Activated effector memory CD4-positive, alpha-beta T cell treated with Interleukin-2 at 50 U/mL for 16 hours (primary cell): ENCODE measurements around the gene CCDC50.
A peak's percentile ranks its signal among the peaks of the same experiment; 100 is the strongest.

Source experiments
- DNase-seq: peaks from one replicate; pipeline ENCODE4 v3.0.0-alpha.2; 2020

CCDC50 gene, protein sequence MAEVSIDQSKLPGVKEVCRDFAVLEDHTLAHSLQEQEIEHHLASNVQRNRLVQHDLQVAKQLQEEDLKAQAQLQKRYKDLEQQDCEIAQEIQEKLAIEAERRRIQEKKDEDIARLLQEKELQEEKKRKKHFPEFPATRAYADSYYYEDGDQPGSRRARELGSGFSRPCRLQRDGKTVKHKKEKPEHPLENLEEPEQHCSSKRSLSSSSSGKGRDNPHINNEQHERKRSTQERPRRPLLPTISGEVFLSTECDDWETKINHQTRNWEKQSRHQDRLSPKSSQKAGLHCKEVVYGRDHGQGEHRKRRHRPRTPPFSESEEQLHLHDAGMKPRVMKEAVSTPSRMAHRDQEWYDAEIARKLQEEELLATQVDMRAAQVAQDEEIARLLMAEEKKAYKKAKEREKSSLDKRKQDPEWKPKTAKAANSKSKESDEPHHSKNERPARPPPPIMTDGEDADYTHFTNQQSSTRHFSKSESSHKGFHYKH

DNA sequence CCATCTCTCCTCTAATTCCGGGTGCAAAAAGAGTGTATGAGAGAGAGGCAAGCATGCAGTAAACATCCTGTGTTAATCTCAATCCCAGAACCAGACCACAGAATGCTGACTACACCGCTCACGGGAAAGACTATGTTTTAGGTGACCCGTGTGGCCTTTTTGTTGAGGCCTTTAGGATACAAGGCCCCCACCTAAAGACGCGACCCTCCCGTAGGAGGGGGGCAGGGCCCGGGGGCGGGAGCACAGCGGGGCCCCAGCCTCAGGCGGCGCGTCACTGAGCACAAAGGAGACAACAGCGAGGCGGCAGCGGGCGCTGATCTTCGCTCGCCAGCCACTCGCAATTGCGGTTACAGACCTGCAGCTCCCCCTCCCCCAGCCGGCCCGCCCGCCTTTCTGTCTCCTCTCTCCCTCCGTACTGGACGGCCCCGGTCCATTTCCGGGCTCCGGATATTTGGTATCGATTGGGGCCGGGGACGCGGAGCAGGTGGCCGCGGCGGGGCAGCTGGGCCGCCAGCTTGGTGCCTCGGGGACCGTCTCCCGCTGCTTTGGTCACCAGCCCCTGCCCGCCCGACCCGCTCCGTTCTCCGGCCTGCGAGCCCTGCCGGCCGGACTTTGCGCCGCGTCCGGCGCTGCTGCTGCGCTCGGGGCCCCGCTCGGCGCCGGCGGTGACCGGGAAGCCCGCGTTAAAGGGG, at the start of gene CCDC50:
Gene CCDC50, plus strand, starts transcription at position 433 of the 692 bp plus-strand sequence. CDS start 281 bp downstream, outside the sequence.
- peak; percentile 22 for DNase-seq

DNA sequence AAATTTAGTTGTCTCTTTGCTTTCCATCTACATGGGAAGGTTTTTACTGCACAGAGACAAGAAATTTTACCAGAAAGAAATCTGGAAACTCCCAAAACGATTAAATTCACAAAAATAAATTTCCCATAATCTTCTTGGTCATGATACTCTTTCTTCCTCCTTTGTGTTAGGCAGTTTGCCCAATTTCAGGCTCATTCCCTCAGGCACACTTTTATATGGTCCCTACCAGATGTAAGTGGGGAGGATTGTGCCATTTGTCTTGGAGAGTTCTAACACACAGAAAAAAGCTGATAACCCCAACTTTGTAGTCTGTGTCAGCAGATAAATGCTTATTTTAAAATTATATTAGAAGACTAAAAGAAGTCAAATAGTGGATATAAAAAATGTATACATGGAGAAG, 49.1 kb upstream of the CCDC50 start:
- DNase-seq: no peak

DNA sequence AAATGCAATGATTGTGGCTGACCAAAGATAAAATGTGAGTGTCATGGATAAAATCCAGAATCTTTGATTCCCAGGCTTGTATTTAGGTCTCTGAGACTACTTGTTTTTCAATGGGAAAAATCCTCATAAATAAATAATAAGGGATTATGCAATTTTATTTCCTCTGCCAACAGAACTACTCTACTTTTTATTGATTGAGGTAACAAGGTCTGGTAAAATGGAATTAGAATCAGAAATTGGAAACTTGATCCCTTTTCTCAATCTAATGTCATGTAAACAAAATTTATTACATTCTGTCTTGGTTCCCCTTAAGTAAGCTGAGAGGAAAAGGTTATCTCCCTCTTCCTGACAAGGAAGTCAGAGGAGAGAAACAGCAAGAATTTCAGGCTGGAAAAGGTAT, 48.3 kb upstream of the CCDC50 start:
- DNase-seq: no peak

DNA sequence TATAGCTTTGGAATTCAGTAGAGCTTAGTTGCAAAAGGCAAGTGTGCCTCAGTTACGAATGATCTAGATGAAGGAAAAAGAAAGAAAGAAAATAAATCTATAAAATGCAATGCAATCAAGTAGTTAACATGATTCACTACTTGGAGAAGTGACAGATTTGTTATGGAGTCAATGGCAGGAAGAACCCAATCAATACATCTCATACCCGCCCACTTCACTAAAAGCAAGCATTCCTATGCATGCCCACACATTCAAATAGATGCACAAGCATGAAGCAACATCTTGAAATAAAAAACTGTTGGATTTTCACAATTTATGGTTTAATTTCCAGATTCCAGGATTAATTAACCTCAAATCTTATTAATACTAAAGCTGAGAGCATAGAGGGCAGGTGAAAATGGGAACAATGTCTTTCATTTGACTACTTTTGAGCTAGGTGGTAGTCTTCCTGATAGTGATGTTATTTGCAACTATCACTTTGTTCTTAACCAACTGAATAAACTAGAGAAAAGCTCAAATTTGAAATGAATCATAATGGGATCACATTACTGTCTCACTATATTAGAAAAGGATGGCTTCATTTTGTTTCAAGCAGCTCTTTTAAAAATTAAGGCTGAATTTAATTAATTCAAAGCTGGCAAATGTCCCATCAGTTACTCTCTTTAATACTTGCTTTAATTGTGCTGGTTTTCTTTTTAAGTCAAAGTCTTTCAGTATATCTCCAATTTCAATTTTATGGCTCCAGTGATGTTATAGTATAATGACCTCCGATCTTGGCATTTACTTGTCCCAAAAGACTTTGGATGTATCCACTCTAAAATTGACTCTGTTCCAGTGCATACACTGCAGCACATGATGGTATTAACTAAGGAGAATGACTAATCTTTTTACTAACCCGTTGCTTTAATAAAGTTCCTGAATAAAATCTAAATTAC, 46.7 kb upstream of the CCDC50 start:
- DNase-seq: no peak

DNA sequence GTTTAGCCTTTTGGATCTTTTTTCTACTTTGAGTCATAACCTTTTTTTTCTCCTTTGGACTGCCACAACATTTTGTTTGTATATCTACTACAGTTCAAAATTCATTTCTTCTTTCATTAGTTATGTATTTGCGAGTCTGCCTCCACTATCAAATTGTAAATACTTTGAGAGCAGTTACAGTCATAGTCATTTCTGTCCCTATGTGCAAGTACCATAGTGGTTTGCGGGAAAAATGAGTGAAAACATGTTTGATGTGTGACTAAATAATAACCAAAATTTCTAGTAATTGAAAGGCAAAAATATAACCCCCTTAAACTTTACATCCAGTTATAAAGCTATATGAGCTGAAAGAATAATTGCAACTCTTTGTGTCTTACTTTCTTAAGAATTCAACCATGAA, 45.8 kb upstream of the CCDC50 start:
- DNase-seq: no peak

DNA sequence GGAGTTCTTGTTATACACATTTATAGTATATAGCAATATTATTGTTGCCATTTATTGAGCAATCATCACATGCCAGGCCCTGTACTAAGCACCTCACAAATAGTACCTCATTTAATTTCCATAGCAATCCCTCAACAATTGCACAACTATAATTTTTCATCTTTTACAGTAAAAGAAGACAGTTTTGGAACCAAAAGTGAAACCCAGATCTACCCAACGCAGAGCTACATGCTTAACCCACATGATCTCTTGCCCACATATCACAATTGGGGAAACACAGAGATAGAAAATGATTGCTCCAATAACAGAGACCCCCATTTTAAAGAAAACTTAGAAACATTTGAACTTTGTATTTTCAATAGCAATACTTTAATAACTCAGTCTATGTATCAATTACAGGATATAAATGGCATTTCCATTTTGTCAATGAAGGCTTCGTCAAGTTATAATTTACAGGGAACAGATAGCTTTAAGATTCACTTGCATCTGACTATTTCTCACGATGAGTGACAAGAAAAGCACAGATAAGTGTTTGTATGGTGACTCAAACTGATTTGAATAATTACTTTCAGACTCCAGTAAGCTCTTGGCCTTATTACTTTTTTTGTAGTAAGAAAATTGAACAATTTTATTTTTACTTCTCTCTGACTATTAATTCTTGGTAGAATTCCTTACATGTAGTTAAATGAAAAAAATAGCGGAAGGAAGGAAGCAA, 38.7 kb upstream of the CCDC50 start:
- DNase-seq: no peak

DNA sequence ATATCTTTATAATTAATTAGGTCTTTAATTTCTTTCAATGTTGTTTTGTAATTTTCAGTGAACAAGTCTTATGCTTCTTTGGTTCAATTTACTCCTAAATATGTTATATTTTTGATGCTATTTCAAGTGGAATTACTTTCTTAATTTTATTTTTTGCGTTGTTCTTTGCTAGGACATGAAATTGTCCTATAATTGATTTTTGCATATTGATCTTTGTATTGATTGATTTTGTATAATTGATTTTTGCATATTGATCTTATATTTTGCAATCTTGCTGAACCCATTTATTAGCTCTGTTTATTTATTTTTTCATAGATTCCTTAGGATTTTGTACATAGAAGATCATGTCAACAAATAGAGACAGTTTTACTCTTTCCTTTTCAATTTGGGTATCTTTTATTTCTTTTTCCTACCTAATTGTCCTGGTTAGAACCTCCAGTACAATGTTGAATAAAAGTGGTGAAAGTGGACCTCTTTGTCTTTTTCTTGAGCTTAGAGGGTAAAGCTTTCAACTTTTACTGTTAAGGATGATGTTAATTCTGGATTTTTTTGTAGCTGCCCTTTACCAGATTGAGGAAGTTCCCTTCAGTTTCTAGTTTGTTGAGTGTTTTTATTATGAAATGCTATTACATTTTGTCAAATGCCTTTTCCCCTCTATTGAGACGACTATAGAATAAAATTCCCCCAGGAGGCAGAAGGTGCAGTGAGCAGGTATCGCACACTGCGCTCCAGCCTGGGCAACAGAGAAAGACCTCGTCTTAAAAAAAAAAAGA, 36.8 kb upstream of the CCDC50 start:
- no peak for DNase-seq

DNA sequence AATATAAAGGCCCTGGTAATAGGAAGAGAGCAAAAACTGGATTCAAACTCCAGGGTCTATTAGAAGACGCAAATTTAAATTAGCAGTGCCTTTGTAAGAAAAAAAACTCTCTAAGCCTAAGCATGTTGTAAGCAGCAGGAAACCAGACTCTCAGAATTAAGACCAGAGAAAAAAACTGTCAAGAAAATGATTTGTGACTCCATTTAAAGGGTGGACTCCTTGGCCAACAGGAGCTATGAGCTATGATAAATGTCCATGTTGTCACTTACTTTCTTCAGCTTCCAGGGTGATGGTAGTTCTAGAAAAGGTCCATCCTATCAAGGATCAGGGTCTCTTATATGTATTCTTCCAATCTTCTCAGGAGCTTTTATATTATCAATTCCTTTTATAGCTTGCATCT, 34.9 kb upstream of the CCDC50 start:
- DNase-seq: no peak

DNA sequence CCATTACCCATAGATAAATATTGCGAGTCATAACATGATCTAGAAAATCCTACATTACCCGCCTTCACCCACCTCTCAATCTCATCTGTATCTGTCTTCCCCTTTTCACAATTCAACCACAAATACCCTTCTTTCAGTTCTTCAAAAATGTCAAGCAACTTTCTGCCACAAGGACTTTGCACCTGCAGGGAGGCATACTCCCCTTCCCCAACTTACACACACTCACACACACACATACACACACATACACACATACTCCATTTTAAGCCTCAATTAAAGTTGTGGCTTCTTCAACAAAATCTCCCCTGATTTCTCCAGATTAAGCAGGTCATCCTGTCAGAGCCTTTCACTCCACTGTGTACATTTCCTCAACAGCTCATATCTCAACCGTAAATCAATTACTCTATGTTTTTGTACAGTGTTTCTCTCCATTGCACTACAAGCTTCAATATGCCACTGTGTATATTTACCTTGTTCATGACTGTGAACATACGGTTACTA, 33.1 kb upstream of the CCDC50 start:
- no peak for DNase-seq

DNA sequence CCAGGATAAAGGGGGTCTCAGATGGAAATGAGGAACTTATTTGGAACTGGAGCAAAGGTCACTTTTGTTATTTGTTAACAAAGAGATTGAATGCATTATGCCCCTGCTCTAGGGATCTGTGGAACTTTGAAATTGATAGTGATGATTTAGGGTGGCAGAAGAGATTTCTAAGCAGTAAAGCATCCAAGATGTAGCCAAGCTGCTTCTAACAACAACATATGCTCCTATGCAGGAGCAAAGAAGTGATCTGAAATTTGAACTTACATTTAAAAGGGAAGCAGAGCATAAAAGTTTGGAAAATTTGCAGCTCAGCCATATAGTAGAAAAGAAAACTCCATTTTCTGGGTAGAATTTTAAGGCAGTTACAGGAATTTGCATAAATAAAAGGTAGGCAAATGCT, 30.3 kb upstream of the CCDC50 start:
- no peak for DNase-seq

DNA sequence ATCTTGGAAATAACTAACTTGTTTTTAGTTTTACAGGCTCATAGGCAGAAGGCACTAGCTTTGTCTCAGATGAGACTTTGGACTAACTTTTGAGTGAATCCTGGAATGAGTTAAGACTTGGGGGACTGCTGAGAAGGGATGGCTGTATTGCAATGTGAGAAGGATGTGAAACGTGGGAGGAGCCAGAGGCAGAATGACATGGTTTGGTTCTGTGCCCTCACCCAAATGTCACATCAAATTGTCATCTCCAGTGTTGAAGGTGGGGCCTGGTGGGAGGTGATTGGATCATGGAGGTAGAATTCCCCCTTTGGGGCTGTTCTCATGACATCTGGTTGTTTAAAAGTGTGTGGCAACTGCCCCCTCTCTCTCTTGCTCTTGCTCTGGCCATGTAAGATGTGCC, 28.8 kb upstream of the CCDC50 start:
- no peak for DNase-seq

DNA sequence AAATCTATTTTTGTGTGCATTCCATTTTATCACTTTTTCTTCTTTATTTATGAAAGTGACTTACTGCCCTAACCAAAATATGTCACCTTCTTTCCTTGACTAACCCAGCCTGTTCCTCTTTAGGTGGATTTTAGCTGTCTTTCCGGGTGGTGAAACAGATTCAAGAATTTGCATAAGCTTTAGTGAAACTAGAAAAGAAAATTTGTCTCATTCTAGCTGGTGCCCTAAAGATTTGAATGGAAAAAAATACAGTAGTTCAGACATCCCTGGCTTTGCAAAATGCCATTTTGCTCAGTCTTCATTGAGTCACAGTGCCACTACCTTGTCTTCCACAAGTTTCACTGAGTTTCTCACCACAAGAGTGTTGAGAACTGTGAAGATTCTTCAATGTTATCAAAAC, 28.2 kb upstream of the CCDC50 start:
- DNase-seq: no peak

DNA sequence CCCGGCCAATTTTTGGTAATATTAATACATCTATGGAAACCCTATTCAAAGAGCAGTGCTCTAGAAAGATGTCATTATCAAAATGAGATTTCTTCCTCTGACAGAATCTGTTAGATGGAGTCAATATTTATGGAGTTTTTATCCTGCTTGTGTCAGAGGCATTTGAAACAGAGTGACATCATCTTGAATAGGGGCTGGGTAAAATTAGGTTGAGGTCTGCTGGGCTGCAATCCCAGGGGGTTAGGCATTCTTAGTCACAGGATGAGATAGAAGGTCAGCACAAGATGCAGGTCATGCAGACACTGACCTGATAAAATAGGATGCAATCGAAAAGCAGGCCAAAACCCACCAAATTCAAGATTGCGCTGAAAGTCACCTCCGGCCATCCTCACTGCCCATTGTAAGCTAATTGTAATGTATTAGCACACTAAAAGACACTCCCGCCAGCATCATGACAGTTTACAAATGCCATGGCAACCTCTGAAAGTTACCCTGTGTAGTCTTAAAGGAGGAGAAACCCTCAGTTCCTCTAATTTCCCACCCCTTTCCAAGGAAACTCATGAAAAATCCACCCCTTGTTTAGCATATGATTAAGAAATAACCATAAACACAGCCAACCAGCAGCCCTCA, 27.3 kb upstream of the CCDC50 start:
- no peak for DNase-seq

DNA sequence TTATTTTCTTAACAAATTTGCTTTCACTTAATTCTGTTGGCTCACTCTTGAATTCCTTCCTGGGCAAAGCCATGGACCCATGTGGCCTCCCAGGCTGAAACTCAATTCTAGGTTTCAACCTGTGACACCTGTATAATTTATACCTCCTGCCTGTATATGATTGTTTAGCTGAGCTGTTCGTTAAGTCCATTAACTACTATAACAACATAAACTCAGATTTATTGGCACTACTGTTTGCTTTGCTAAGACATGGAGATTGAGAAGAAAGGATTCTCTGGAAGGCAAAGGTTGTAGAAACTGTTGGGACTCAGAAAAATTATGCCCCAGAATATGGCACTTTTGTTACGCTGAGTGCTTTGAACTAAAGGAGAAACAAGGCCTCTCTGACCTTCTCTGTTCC, 26.7 kb upstream of the CCDC50 start:
- DNase-seq: no peak

DNA sequence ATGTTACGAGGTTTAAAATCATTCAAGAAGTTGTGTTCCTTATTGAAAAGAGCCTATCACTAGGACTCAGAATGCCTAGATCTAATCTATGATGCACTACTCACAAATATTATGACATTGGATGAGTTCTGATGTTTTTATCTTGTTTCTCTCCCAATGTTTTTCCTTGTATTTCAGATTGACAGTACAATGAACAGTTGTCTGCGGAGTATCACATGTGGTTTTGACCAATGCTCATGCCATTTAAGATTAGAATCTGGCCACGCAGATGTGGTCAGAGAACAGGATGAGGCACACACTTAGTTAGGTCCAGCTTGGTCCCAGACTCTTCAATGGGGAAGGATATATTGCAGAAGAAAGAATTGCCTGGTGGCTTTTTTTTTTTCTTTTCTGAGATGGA, 25.6 kb upstream of the CCDC50 start:
- no peak for DNase-seq

DNA sequence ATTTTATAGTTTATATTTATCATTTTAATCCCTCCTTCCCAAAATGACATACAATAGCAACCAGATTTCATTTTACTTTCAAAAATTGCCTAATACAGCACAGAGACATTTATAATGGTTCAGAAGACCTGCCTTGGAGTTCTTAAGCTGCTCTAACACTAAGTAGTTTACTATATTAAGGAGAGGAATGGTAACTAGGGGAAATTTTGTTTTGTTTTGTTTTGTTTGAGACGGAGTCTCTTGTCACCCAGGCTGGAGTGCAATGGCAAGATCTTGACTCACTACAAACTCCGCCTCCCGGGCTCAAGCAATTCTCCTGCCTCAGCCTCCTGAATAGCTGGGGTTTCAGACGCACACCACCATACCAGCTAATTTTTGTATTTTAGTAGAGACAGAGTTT, 22.8 kb upstream of the CCDC50 start:
- DNase-seq: no peak

DNA sequence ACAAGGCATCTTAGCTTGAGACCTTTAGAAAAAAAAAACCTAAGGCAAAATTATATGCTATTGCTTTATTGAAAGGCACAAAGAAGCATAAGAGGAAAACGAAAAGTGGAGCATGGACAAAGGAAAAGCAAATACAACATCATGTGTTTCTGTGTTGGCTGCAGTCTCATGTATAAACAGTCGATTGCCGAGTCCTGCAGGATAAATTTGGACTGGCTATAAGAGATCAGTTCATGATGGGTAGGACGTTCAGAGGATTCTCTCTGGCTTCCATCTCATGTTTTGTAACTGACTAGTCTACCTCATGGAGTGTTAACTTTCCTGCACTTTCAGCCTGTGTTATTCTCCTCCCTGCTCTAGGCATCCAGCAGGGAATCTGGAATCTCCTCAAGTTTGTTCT, 21.9 kb upstream of the CCDC50 start:
- DNase-seq: no peak

DNA sequence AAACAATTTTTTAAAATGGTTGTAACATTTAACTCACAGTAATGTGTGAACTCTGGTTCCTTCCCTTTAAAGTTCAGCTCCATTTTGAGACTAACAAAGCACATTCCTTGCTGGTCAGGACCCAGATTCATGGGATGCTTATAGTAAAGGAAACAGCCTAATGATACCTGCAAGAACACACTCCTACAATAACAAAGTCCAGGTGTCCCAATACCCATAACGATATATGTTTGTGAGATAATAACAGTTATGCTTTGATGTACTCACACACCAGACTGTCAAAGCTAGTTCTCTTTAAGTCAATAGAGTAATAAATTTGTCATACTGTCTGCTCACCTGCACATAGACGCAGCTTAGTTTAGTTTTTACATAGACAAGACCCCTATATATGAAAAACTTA, 15.9 kb upstream of the CCDC50 start:
- DNase-seq: no peak

DNA sequence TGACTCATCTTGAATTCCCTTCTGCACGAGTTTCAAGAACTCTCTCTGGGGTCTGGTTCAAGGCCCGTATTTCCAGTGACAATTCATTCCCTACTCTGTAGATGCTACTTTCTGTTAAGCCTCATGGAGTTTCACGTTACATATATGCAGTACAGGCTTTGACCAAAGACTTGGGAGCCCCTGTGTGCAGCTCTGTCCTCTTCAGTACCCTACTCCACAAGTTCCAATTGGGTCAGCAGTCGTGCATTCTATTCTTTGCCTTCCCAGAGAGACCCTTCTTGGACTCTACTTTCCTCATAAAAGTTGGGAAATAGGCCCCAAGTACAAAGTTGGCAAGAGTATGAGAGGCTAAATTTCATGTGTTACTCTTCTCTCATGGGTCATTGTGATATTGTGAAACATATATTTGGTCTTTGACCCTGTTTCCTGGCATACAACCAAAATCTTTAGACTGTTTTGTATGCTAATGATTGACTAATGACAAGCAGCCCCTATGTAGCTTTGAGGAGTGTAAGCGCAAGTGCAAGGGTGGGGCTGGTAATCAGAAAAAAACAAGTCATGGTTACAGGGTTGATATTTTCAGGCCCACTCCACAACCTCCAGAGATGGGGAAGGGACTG, 15.0 kb upstream of the CCDC50 start:
- no peak for DNase-seq

DNA sequence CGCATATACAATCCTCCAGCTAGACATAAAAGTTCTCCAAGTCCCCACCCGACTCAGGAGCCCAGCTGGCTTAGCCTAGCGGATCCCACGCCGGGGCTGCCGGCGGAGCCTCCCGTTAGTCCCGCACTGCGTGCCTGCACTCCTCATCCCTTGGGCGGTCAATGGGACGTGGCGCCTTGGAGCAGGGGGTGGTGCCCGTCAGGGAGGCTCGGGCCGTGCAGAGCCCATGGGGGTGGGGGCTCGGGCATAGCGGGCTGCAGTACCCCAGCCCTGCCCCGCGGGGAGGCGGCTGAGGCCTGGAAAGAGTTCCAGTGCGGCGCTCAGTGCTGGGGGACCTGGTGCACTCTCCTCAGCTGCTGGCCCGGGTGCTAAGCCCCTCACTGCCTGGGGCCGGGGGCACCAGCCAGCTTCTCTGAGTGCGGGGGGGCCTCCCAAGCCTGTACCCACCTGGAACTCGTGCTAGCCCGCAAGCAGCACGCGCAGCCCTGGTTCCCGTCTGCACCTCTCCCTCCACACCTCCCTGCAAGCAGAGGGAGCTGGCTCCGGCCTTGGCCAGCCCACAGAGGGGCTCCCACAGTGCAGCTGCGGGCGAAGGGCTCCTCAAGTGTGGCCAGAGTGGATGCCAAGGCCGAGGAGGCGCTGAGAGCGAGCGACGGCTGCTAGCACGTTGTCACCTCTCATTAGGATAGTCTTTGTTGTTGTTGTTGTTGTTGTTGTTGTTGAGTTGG, 12.2 kb upstream of the CCDC50 start:
- DNase-seq: no peak
